Neuronal stem cell (in vitro differentiated cells): ENCODE data around the gene PALM.
"Not testable (repeated sequence)": the region's sequence is repeated elsewhere in the genome, so short reads cannot be mapped to it uniquely, and the experiment has no call there.

Experiments used
- DNase-seq: peaks from one replicate; pipeline ENCODE4 v3.0.0-alpha.2; 2013; ENCODE audit warnings: low spot score
- H2AFZ ChIP-seq: one replicate; pipeline ENCODE4 v1.6.1; 2013; ENCODE audit warnings: mild to moderate bottlenecking, low read length, inconsistent platforms
- H2AK5ac ChIP-seq: 2 replicates; pipeline ENCODE4 v1.6.1; 2013; ENCODE audit warnings: low read depth, mild to moderate bottlenecking, inconsistent platforms, low read length, moderate library complexity, mixed read lengths
- H2BK120ac ChIP-seq: 2 replicates; pipeline ENCODE4 v1.6.1; 2013; ENCODE audit warnings: low read depth, mild to moderate bottlenecking, inconsistent platforms, low read length, moderate library complexity, mixed read lengths
- H2BK12ac ChIP-seq: one replicate; pipeline ENCODE4 v1.6.1; 2013; ENCODE audit warnings: low read length, inconsistent platforms
- H2BK15ac ChIP-seq: 2 replicates; pipeline ENCODE4 v1.6.1; 2013; ENCODE audit warnings: mild to moderate bottlenecking, low read length, inconsistent platforms, mixed read lengths
- H2BK5ac ChIP-seq: one replicate; pipeline ENCODE4 v1.6.1; 2013; ENCODE audit warnings: inconsistent platforms, mild to moderate bottlenecking, low read length, moderate library complexity
- H3K14ac ChIP-seq: one replicate; pipeline ENCODE4 v1.6.1; 2013; ENCODE audit warnings: low read length, inconsistent platforms
- H3K18ac ChIP-seq: 2 replicates; pipeline ENCODE4 v1.6.1; 2013; ENCODE audit warnings: low read length, inconsistent platforms
- H3K23ac ChIP-seq: 2 replicates; pipeline ENCODE4 v1.6.1; 2013; ENCODE audit warnings: low read depth, mild to moderate bottlenecking, mixed read lengths, low read length, inconsistent platforms; ENCODE audit not compliant: poor library complexity
- H3K27ac ChIP-seq: replicated peaks from 3 replicates; pipeline ENCODE4 v1.5.1; 2013; ENCODE audit warnings: low read length, inconsistent platforms
- H3K27me3 ChIP-seq, 3 experiments: 2 replicates each; pipeline ENCODE4 v1.6.1; 2013; ENCODE audit warnings: low read length in 3 of 3, mild to moderate bottlenecking in 2 of 3, inconsistent platforms in 1 of 3, low read depth in 1 of 3, mixed read lengths in 1 of 3, moderate library complexity in 1 of 3; ENCODE audit not compliant: control insufficient read depth in 3 of 3, insufficient read depth in 3 of 3
- H3K36me3 ChIP-seq, 2 donors: replicated peaks in 1 of 2; 2 replicates each; pipeline ENCODE4 v1.6.1; 2013; ENCODE audit warnings: low read length in 2 of 2; ENCODE audit not compliant: control insufficient read depth in 2 of 2, insufficient read depth in 2 of 2
- H3K4ac ChIP-seq: 2 replicates; pipeline ENCODE4 v1.6.1; 2013; ENCODE audit warnings: inconsistent platforms, mild to moderate bottlenecking, low read length, moderate library complexity
- H3K4me1 ChIP-seq, 2 donors: 1 replicate in 1 of 2; 2 replicates in 1 of 2; pipeline ENCODE4 v1.6.1; 2013; ENCODE audit warnings: low read length in 2 of 2, low read depth in 1 of 2; ENCODE audit not compliant: control insufficient read depth in 2 of 2, insufficient read depth in 1 of 2
- H3K4me2 ChIP-seq: one replicate; pipeline ENCODE4 v1.6.1; 2013; ENCODE audit warnings: mild to moderate bottlenecking, low read length, inconsistent platforms; ENCODE audit not compliant: insufficient read depth, poor library complexity, severe bottlenecking
- H3K4me3 ChIP-seq, 2 donors: 2 replicates each; pipeline ENCODE4 v1.5.1; 2013; ENCODE audit warnings: low read length in 2 of 2, mild to moderate bottlenecking in 2 of 2, inconsistent platforms in 1 of 2, moderate library complexity in 1 of 2
- H3K79me1 ChIP-seq: one replicate; pipeline ENCODE4 v1.6.1; 2013; ENCODE audit warnings: low read depth, mild to moderate bottlenecking, inconsistent platforms, low read length, moderate library complexity
- H3K9ac ChIP-seq: one replicate; pipeline ENCODE4 v1.6.1; 2013; ENCODE audit warnings: mild to moderate bottlenecking, low read depth, low read length, inconsistent platforms; ENCODE audit not compliant: poor library complexity
- H3K9me3 ChIP-seq, 2 donors: replicated peaks in 1 of 2; 2 replicates each; pipeline versions ENCODE3 to v1.6.1; 2013; ENCODE audit warnings: low read length in 2 of 2, mild to moderate bottlenecking in 2 of 2, inconsistent platforms in 1 of 2, low read depth in 1 of 2, mixed read lengths in 1 of 2, moderate library complexity in 1 of 2; ENCODE audit not compliant: control insufficient read depth in 2 of 2, insufficient read depth in 1 of 2
- H4K8ac ChIP-seq: one replicate; pipeline ENCODE4 v1.6.1; 2013; ENCODE audit warnings: low read depth, mild to moderate bottlenecking, inconsistent platforms, low read length, moderate library complexity
- H4K91ac ChIP-seq: one replicate; pipeline ENCODE4 v1.6.1; 2013; ENCODE audit warnings: low read length, low read depth, mild to moderate bottlenecking, inconsistent platforms; ENCODE audit not compliant: poor library complexity
- WGBS, 2 donors: extraction: QIAGEN DNeasy Blood & Tissue Kit; methylation state at CpG; one replicate each; pipeline ENCODE4 v1.1.7; 2013; ENCODE audit warnings: missing lambda C conversion rate in 2 of 2, mixed read lengths in 1 of 2; ENCODE audit not compliant: insufficient read length in 2 of 2, insufficient replicate concordance in 1 of 2; ENCODE audit errors: extremely low coverage in 2 of 2; 5-methylcytosine and 5-hydroxymethylcytosine counted together

PALM gene

GRCh38 chr19:664913-665443 lies 43.8 kb upstream of the PALM start:
- Histone ChIP-seq H4K91ac (no peak overlapping the region), H3K4ac (no peak overlapping the region), H3K9ac (peak overlapping the region; percentile 70), H3K36me3 (peaks cover 0 to 2% of the 10 kb centered on the region in 2 donors), H4K8ac (peak overlapping the region; percentile 92), H2BK120ac (peak overlapping the region; percentile 87), H3K4me1 (peaks cover 14 to 16% of the 10 kb centered on the region in 2 donors), H3K79me1 (peaks cover 26% of the 10 kb centered on the region), H3K27me3 (peaks cover 0 to 2% (median 0%) of the 10 kb centered on the region in 3 experiments), H2BK5ac (no peak overlapping the region), H3K23ac (peak overlapping the region; percentile 85), H3K4me3 (peak overlapping the region in 1 of 2 donors; percentile 7), H2AFZ (peak overlapping the region; percentile 86), H3K18ac (peak overlapping the region; percentile 98), H2AK5ac (peak overlapping the region; percentile 56), H3K4me2 (peak overlapping the region; percentile 25), H2BK15ac (peak overlapping the region; percentile 85), H3K9me3 (peaks cover 9 to 10% of the 10 kb centered on the region in 2 donors), H2BK12ac (peak overlapping the region; percentile 41), H3K14ac (peak overlapping the region; percentile 94), H3K27ac (no peak overlapping the region)
- no CpG with 5 or more reads among the region's 24 CpGs for WGBS, 2 donors
- DNase-seq = peak; percentile 87

GRCh38 chr19:666985-667573 lies 41.7 kb upstream of the PALM start:
- not testable (repeated sequence) for H3K36me3 ChIP-seq, H3K4me3 ChIP-seq, H3K4ac ChIP-seq, H3K14ac ChIP-seq, H2AFZ ChIP-seq, H4K8ac ChIP-seq, H3K79me1 ChIP-seq, H2BK120ac ChIP-seq, H3K9ac ChIP-seq, H2BK12ac ChIP-seq, H3K18ac ChIP-seq, H3K27me3 ChIP-seq, H4K91ac ChIP-seq, H2BK5ac ChIP-seq, H3K23ac ChIP-seq, H3K27ac ChIP-seq, DNase-seq, H3K4me1 ChIP-seq, H3K4me2 ChIP-seq
- peak overlapping the region; percentile 84 for H2AK5ac ChIP-seq
- peaks cover 9 to 10% of the 10 kb centered on the region in 2 donors for H3K9me3 ChIP-seq
- WGBS, 2 donors = no CpG with 5 or more reads among the region's 38 CpGs
- H2BK15ac ChIP-seq = peak overlapping the region; percentile 78

- H2AK5ac ChIP-seq, H3K9ac ChIP-seq, H3K79me1 ChIP-seq, H3K4me1 ChIP-seq, H3K27ac ChIP-seq, H3K36me3 ChIP-seq, H3K4me3 ChIP-seq, H3K18ac ChIP-seq, DNase-seq, H2BK12ac ChIP-seq, H3K14ac ChIP-seq, H3K4me2 ChIP-seq, H2BK15ac ChIP-seq, H4K91ac ChIP-seq, H2AFZ ChIP-seq, H3K4ac ChIP-seq, H2BK5ac ChIP-seq, H3K23ac ChIP-seq, H2BK120ac ChIP-seq, H3K9me3 ChIP-seq, H3K27me3 ChIP-seq, H4K8ac ChIP-seq: not testable (repeated sequence)
- WGBS, 2 donors = no CpG with 5 or more reads among the region's 12 CpGs
Measured at GRCh38 chr19:668675-669434, 39.9 kb upstream of the PALM start.

- Histone ChIP-seq H3K4me2 (no peak overlapping the region), H2BK15ac (no peak overlapping the region), H3K27ac (no peak overlapping the region), H2BK5ac (no peak overlapping the region), H3K18ac (no peak overlapping the region), H3K4ac (no peak overlapping the region), H3K9ac (no peak overlapping the region), H4K91ac (no peak overlapping the region), H2BK12ac (no peak overlapping the region), H3K23ac (no peak overlapping the region), H4K8ac (peak overlapping the region; percentile 43), H2BK120ac (no peak overlapping the region), H3K14ac (no peak overlapping the region), H2AK5ac (no peak overlapping the region), H3K79me1 (peaks cover 1% of the 10 kb centered on the region), H3K4me3 (no peak overlapping the region), H3K9me3 (peaks cover 3 to 5% of the 10 kb centered on the region in 2 donors), H3K27me3 (peaks cover 0 to 10% (median 9%) of the 10 kb centered on the region in 3 experiments), H2AFZ (no peak overlapping the region), H3K4me1 (peaks cover 4 to 15% of the 10 kb centered on the region in 2 donors), H3K36me3 (no peaks in the 10 kb centered on the region)
- DNase-seq = no peak
- no CpG with 5 or more reads among the region's 9 CpGs for WGBS, 2 donors
Measured at GRCh38 chr19:670609-671075, 38.1 kb upstream of the PALM start.
